ENCODE data around the gene KASH5. TPM values are rescaled to one million over a fixed set of nuclear protein-coding genes. Genes with fewer than 3 reads are reported as not detected.

The KASH5 gene
- total and polyA plus RNA-seq, 4 donors, result not detected

GRCh38 chr19:49378512-49378911 lies 9.5 kb upstream of the KASH5 start:
- Histone ChIP-seq H3K27me3 (ENCODE audit: control insufficient read depth in 4 of 4, insufficient read depth in 4 of 4, low read length in 3 of 4) (no peaks in the 10 kb centered on the region), H3K9me3 (ENCODE audit: control insufficient read depth in 4 of 4, low read length in 3 of 4) (peaks cover 0 to 2% (median under 1%) of the 10 kb centered on the region in 4 donors), H3K9ac (ENCODE audit: low read depth in 1 of 2, low read length in 2 of 2) (no peak overlapping the region), H3K4me3 (ENCODE audit: low read depth in 1 of 3, low read length in 3 of 3) (no peak overlapping the region), H3K4me1 (ENCODE audit: control insufficient read depth in 4 of 4, insufficient read depth in 4 of 4, low read length in 3 of 4) (no peaks in the 10 kb centered on the region), H3K27ac (ENCODE audit: low read depth in 1 of 2, low read length in 2 of 2) (no peak overlapping the region), H3K36me3 (ENCODE audit: control insufficient read depth in 4 of 4, insufficient read depth in 3 of 4, low read depth in 1 of 4, low read length in 3 of 4) (no peaks in the 10 kb centered on the region)
- 85% methylated on average over 3 of the region's 3 CpGs for WGBS
- DNase-seq (ENCODE audit: low spot score), result no peak
- no peak for TF ChIP-seq ZBTB33 (IDR thresholded peaks at IDR 0.05)
- no peak for TF ChIP-seq MAX (IDR thresholded peaks at IDR 0.05)
- TF ChIP-seq FOXA1 (IDR thresholded peaks at IDR 0.05), result no peak
- no peak for TF ChIP-seq HNF4G (IDR thresholded peaks at IDR 0.05)

GRCh38 chr19:49380391-49380790 lies 7.7 kb upstream of the KASH5 start:
- Histone ChIP-seq H3K9me3 (ENCODE audit: control insufficient read depth in 4 of 4, low read length in 3 of 4) (peaks cover 0 to 2% (median under 1%) of the 10 kb centered on the region in 4 donors), H3K36me3 (ENCODE audit: control insufficient read depth in 4 of 4, insufficient read depth in 3 of 4, low read depth in 1 of 4, low read length in 3 of 4) (no peaks in the 10 kb centered on the region), H3K27ac (ENCODE audit: low read depth in 1 of 2, low read length in 2 of 2) (no peak overlapping the region), H3K4me1 (ENCODE audit: control insufficient read depth in 4 of 4, insufficient read depth in 4 of 4, low read length in 3 of 4) (no peaks in the 10 kb centered on the region), H3K4me3 (ENCODE audit: low read depth in 1 of 3, low read length in 3 of 3) (no peak overlapping the region), H3K27me3 (ENCODE audit: control insufficient read depth in 4 of 4, insufficient read depth in 4 of 4, low read length in 3 of 4) (no peaks in the 10 kb centered on the region), H3K9ac (ENCODE audit: low read depth in 1 of 2, low read length in 2 of 2) (no peak overlapping the region)
- 98% methylated on average over 3 of the region's 3 CpGs for WGBS
- TF ChIP-seq MAX (IDR thresholded peaks at IDR 0.05), result no peak
- no peak for TF ChIP-seq FOXA1 (IDR thresholded peaks at IDR 0.05)
- TF ChIP-seq SP1 (IDR thresholded peaks at IDR 0.05), result no peak
- TF ChIP-seq GABPA (IDR thresholded peaks at IDR 0.05 in 1 of 2, conservative IDR thresholded peaks at IDR 0.05 in 1 of 2), result no peak
- DNase-seq (ENCODE audit: low spot score), result no peak

GRCh38 chr19:49382639-49383038 lies 5.4 kb upstream of the KASH5 start:
- DNase-seq (ENCODE audit: low spot score), result no peak
- 95% methylated on average over 5 of the region's 5 CpGs for WGBS
- Histone ChIP-seq H3K27me3 (ENCODE audit: control insufficient read depth in 4 of 4, insufficient read depth in 4 of 4, low read length in 3 of 4) (no peaks in the 10 kb centered on the region), H3K9me3 (ENCODE audit: control insufficient read depth in 4 of 4, low read length in 3 of 4) (peaks cover 0 to 2% (median under 1%) of the 10 kb centered on the region in 4 donors), H3K4me3 (ENCODE audit: low read depth in 1 of 3, low read length in 3 of 3) (no peak overlapping the region), H3K27ac (ENCODE audit: low read depth in 1 of 2, low read length in 2 of 2) (no peak overlapping the region), H3K4me1 (ENCODE audit: control insufficient read depth in 4 of 4, insufficient read depth in 4 of 4, low read length in 3 of 4) (no peaks in the 10 kb centered on the region), H3K36me3 (ENCODE audit: control insufficient read depth in 4 of 4, insufficient read depth in 3 of 4, low read depth in 1 of 4, low read length in 3 of 4) (no peaks in the 10 kb centered on the region), H3K9ac (ENCODE audit: low read depth in 1 of 2, low read length in 2 of 2) (no peak overlapping the region)
- TF ChIP-seq NR2F2 (IDR thresholded peaks at IDR 0.05) (no peak), ATF3 (IDR thresholded peaks at IDR 0.05) (no peak), FOXA1 (IDR thresholded peaks at IDR 0.05) (no peak), HNF4G (IDR thresholded peaks at IDR 0.05) (no peak), JUND (IDR thresholded peaks at IDR 0.05) (no peak), CTCF (IDR thresholded peaks at IDR 0.05; ENCODE audit: low read depth, low read length, missing input control) (no peak), TAF1 (conservative IDR thresholded peaks at IDR 0.05) (no peak), MAX (IDR thresholded peaks at IDR 0.05) (no peak), YY1 (IDR thresholded peaks at IDR 0.05) (no peak)
